Measurements from ENCODE around the gene PTPRT. TPM values are rescaled to one million over a fixed set of nuclear protein-coding genes. Genes with fewer than 3 reads are reported as not detected.

PTPRT gene
- total RNA-seq, 1 experiment from 2014 or later, result not detected

- Histone ChIP-seq H3K27ac (ENCODE audit: low read depth, low read length) (no peak overlapping the region), H2AFZ (ENCODE audit: low read depth, low read length, poor library complexity, severe bottlenecking) (no peak overlapping the region), H3K4me2 (ENCODE audit: low read length) (no peak overlapping the region), H3K4me3 (replicated peaks in 1 of 2; ENCODE audit: low read depth in 1 of 2, low read length in 2 of 2) (no peak overlapping the region), H3K9ac (ENCODE audit: low read length) (no peak overlapping the region), H3K36me3 (ENCODE audit: control insufficient read depth in 1 of 2, insufficient read depth in 2 of 2, low read length in 2 of 2) (no peaks in the 10 kb centered on the region), H4K20me1 (ENCODE audit: insufficient read depth) (no peaks in the 10 kb centered on the region), H3K4me1 (ENCODE audit: control insufficient read depth in 1 of 2, insufficient read depth in 2 of 2, low read length in 2 of 2) (no peaks in the 10 kb centered on the region), H3K9me3 (ENCODE audit: control insufficient read depth in 1 of 2, insufficient read depth in 1 of 2, low read depth in 1 of 2, low read length in 2 of 2) (peaks cover 9 to 11% of the 10 kb centered on the region in 2 experiments; a peak in 2 of 4 replicates), H3K9me2 (ENCODE audit: insufficient read depth) (no peaks in the 10 kb centered on the region), H3K79me2 (ENCODE audit: insufficient read depth, low read length) (no peaks in the 10 kb centered on the region), H3K27me3 (ENCODE audit: insufficient read depth, low read length) (no peaks in the 10 kb centered on the region)
- intact Hi-C loops (cut with micrococcal nuclease), result no loop called here
- DNase-seq (ENCODE audit: low read depth, low spot score), result no peak
- no peak for ATAC-seq
- no peak for TF ChIP-seq POLR2AphosphoS5 (IDR thresholded peaks at IDR 0.05; ENCODE audit: low read depth, low read length)
- no peak for TF ChIP-seq EZH2phosphoT487 (IDR thresholded peaks at IDR 0.05; ENCODE audit: borderline replicate concordance)
- TF ChIP-seq ELF1 (IDR thresholded peaks at IDR 0.05; ENCODE audit: borderline replicate concordance, low read depth), result no peak
- TF ChIP-seq FOSL1 (IDR thresholded peaks at IDR 0.05; ENCODE audit: low read depth), result no peak
- TF ChIP-seq JUND (IDR thresholded peaks at IDR 0.05), result no peak
- TF ChIP-seq EZH2 (IDR thresholded peaks at IDR 0.05), result no peak
- BruUV-seq (replicated peaks), result no TSS peak
- ChIA-PET CTCF (no interaction called here), RAD21 (ENCODE audit: low non-redundant PET in 1 of 2, low total read pairs in 2 of 2, uncharacterized antibody in 2 of 2, unreplicated experiment in 2 of 2) (no interaction called here), POLR2A (no interaction called here)
Observed at GRCh38 chr20:42981253-42981652, 208.5 kb downstream of the PTPRT start.

- POLR2A ChIA-PET, result no interaction called here
- intact Hi-C loops (cut with micrococcal nuclease), result no loop called here
- H3K27ac ChIP-seq (ENCODE audit: low read depth, low read length), result no peak overlapping the region
- DNase-seq (ENCODE audit: low read depth, low spot score) (no peak), ATAC-seq (no peak)
- CTCF ChIA-PET, result no interaction called here
- RAD21 ChIA-PET (ENCODE audit: low non-redundant PET in 1 of 2, low total read pairs in 2 of 2, uncharacterized antibody in 2 of 2, unreplicated experiment in 2 of 2), result no interaction called here
- no peaks in the 10 kb centered on the region for H3K36me3 ChIP-seq (ENCODE audit: control insufficient read depth in 1 of 2, insufficient read depth in 2 of 2, low read length in 2 of 2)
- H3K9ac ChIP-seq (ENCODE audit: low read length), result no peak overlapping the region
- BruUV-seq (replicated peaks), result no TSS peak
- H3K9me3 ChIP-seq (ENCODE audit: control insufficient read depth in 1 of 2, insufficient read depth in 1 of 2, low read depth in 1 of 2, low read length in 2 of 2), result peaks cover 9 to 11% of the 10 kb centered on the region in 2 experiments; a peak in 2 of 4 replicates
- H3K27me3 ChIP-seq (ENCODE audit: insufficient read depth, low read length), result no peaks in the 10 kb centered on the region
- H3K79me2 ChIP-seq (ENCODE audit: insufficient read depth, low read length), result no peaks in the 10 kb centered on the region
- no peaks in the 10 kb centered on the region for H3K4me1 ChIP-seq (ENCODE audit: control insufficient read depth in 1 of 2, insufficient read depth in 2 of 2, low read length in 2 of 2)
- H4K20me1 ChIP-seq (ENCODE audit: insufficient read depth), result no peaks in the 10 kb centered on the region
- no peak overlapping the region for H3K4me3 ChIP-seq (replicated peaks in 1 of 2; ENCODE audit: low read depth in 1 of 2, low read length in 2 of 2)
- no peaks in the 10 kb centered on the region for H3K9me2 ChIP-seq (ENCODE audit: insufficient read depth)
- H3K4me2 ChIP-seq (ENCODE audit: low read length), result no peak overlapping the region
- no peak overlapping the region for H2AFZ ChIP-seq (ENCODE audit: low read depth, low read length, poor library complexity, severe bottlenecking)
- TF ChIP-seq ZNF274 (IDR thresholded peaks at IDR 0.05; ENCODE audit: low read depth, low read length) (no peak), ZBTB33 (IDR thresholded peaks at IDR 0.05; ENCODE audit: extremely low read depth, insufficient replicate concordance, low read length) (no peak), EGR1 (IDR thresholded peaks at IDR 0.05; ENCODE audit: low read depth) (no peak), POLR2A (IDR thresholded peaks at IDR 0.05; ENCODE audit: borderline replicate concordance, extremely low read depth, insufficient read depth, insufficient read length) (no peak), ELF1 (IDR thresholded peaks at IDR 0.05; ENCODE audit: borderline replicate concordance, low read depth) (no peak), SRF (IDR thresholded peaks at IDR 0.05; ENCODE audit: low read depth) (no peak), REST (IDR thresholded peaks at IDR 0.05; ENCODE audit: low read depth) (no peak), ZFX (IDR thresholded peaks at IDR 0.05) (no peak), FOSL1 (IDR thresholded peaks at IDR 0.05; ENCODE audit: low read depth) (no peak), EZH2phosphoT487 (IDR thresholded peaks at IDR 0.05; ENCODE audit: borderline replicate concordance) (no peak), SP1 (IDR thresholded peaks at IDR 0.05; ENCODE audit: low read depth) (no peak), TCF7L2 (IDR thresholded peaks at IDR 0.05; ENCODE audit: borderline replicate concordance, extremely low read depth, insufficient read depth, insufficient read length) (no peak), CEBPB (IDR thresholded peaks at IDR 0.05; ENCODE audit: low read depth) (no peak), JUND (IDR thresholded peaks at IDR 0.05) (no peak), MAX (IDR thresholded peaks at IDR 0.05) (no peak)
Observed at GRCh38 chr20:42979720-42980119, 210.0 kb downstream of the PTPRT start.

All from HCT116 (cell line).